HepG2 (cell line): Measurements from ENCODE around the gene HMGN1. TPM values are rescaled to one million over a fixed set of nuclear protein-coding genes. Genes with fewer than 3 reads are reported as not detected.

ENCODE experiments used
- KDM5B ChIP-seq: sonication (generic); formaldehyde crosslinking; IDR thresholded peaks from 2 replicates; pipeline ENCODE4 v1.4.0; 2020; ENCODE audit warnings: missing genetic modification reagents, mild to moderate bottlenecking, borderline replicate concordance
- MTA1 ChIP-seq: sonication (generic); formaldehyde crosslinking; IDR thresholded peaks from 2 replicates; pipeline ENCODE4 v1.4.0; 2020; ENCODE audit warnings: missing genetic modification reagents, mild to moderate bottlenecking, borderline replicate concordance
- NR2F6 ChIP-seq, 2 experiments: IDR thresholded peaks; 2 replicates each; pipeline ENCODE4 v1.6.1; 2016; ENCODE audit warnings: antibody characterized with exemption in 1 of 2, mild to moderate bottlenecking in 1 of 2
- PCBP2 ChIP-seq: fragments of 200-400 bp; formaldehyde crosslinking; optimal IDR thresholded peaks from 2 replicates; pipeline ENCODE3; 2018; ENCODE audit warnings: low read length, low read depth; ENCODE audit not compliant: poor library complexity, severe bottlenecking
- SMARCC2 ChIP-seq: fragments of 450-650 bp; IDR thresholded peaks from 2 replicates; pipeline ENCODE4 v1.6.1; 2017; ENCODE audit warnings: antibody characterized with exemption, mild to moderate bottlenecking
- SP5 ChIP-seq: IDR thresholded peaks from 2 replicates; pipeline ENCODE4 v1.6.1; 2016; ENCODE audit warnings: low read depth, borderline replicate concordance
- TBX2 ChIP-seq: sonication (generic); formaldehyde crosslinking; IDR thresholded peaks from 2 replicates; pipeline ENCODE4 v1.5.0; 2020; ENCODE audit warnings: missing genetic modification reagents, mild to moderate bottlenecking, borderline replicate concordance
- XRCC5 ChIP-seq: fragments of 200-400 bp; formaldehyde crosslinking; optimal IDR thresholded peaks from 2 replicates; pipeline ENCODE3; 2017; ENCODE audit warnings: mild to moderate bottlenecking, low read length
- ZFAT ChIP-seq: sonication (generic); formaldehyde crosslinking; conservative IDR thresholded peaks from 2 replicates; pipeline ENCODE4 v1.8.1; 2023; ENCODE audit warnings: missing genetic modification reagents, inconsistent platforms
- ZNF12 ChIP-seq: sonication (generic); formaldehyde crosslinking; IDR thresholded peaks from 2 replicates; pipeline ENCODE4 v1.5.0; 2020; ENCODE audit warnings: missing genetic modification reagents
- ZNF205 ChIP-seq: IDR thresholded peaks from 2 replicates; pipeline ENCODE4 v1.6.1; 2018; ENCODE audit warnings: missing biosample characterization, missing genetic modification reagents
- ZNF451 ChIP-seq: sonication (generic); formaldehyde crosslinking; IDR thresholded peaks from 2 replicates; pipeline ENCODE4 v1.5.0; 2020; ENCODE audit warnings: mild to moderate bottlenecking, missing genetic modification reagents
- polyA plus RNA-seq, 8 experiments: library from polyadenylated mRNA; depleted of rRNA in 3 of 8; stranded (reverse) in 7 of 8; unstranded in 1 of 8; fragments of >200 nt; fragmentation: Illumina TruSeq in 4 of 8; extraction: Trizol in 4 of 8; gene quantifications; 2 replicates each; pipeline versions ENCODE4 v1.2.1 to v1.2.3, GENCODE V29; 2011 to 2016; ENCODE audit warnings: low read depth in 4 of 8, missing spikeins in 1 of 8, mixed read lengths in 1 of 8; ENCODE audit not compliant: insufficient read depth in 1 of 8
- total RNA-seq, 5 experiments: library from RNA; depleted of rRNA; stranded (reverse); fragments of >200 nt; fragmentation: Illumina TruSeq; extraction: Trizol; gene quantifications; 2 replicates each; pipeline ENCODE4 v1.2.3, GENCODE V29; 2016; ENCODE audit warnings: low read depth in 1 of 5
- TF ChIP-seq, protein P1 (sequence below): sonication (generic); formaldehyde crosslinking; IDR thresholded peaks from 2 replicates; pipeline ENCODE4 v1.4.0; 2020; ENCODE audit warnings: missing genetic modification reagents
- TF ChIP-seq, protein P2 (sequence below): sonication (generic); formaldehyde crosslinking; conservative IDR thresholded peaks from 2 replicates; pipeline ENCODE4 v1.8.0; 2022; ENCODE audit warnings: low read depth, missing genetic modification reagents
- TF ChIP-seq, protein P3 (sequence below): sonication (generic); formaldehyde crosslinking; IDR thresholded peaks from 2 replicates; pipeline ENCODE4 v1.8.0; 2022; ENCODE audit warnings: mild to moderate bottlenecking, missing genetic modification reagents, moderate library complexity
- TF ChIP-seq, protein P4 (sequence below): fragments of 450-650 bp; IDR thresholded peaks from 2 replicates; pipeline ENCODE4 v1.6.1; 2016
- TF ChIP-seq, protein P5 (sequence below): sonication (generic); formaldehyde crosslinking; IDR thresholded peaks from 2 replicates; pipeline ENCODE4 v1.4.0; 2020; ENCODE audit warnings: mild to moderate bottlenecking, missing genetic modification reagents
- TF ChIP-seq, protein P6 (sequence below): sonication (generic); formaldehyde crosslinking; IDR thresholded peaks from 2 replicates; pipeline ENCODE4 v1.4.0; 2020; ENCODE audit warnings: missing genetic modification reagents, mild to moderate bottlenecking, borderline replicate concordance

The HMGN1 gene
- total and polyA plus RNA-seq, 2 of the 13 experiments (the other 11 are each of a cell fraction or from before 2014, with no cell fraction given): 104 to 286 TPM

DNA sequence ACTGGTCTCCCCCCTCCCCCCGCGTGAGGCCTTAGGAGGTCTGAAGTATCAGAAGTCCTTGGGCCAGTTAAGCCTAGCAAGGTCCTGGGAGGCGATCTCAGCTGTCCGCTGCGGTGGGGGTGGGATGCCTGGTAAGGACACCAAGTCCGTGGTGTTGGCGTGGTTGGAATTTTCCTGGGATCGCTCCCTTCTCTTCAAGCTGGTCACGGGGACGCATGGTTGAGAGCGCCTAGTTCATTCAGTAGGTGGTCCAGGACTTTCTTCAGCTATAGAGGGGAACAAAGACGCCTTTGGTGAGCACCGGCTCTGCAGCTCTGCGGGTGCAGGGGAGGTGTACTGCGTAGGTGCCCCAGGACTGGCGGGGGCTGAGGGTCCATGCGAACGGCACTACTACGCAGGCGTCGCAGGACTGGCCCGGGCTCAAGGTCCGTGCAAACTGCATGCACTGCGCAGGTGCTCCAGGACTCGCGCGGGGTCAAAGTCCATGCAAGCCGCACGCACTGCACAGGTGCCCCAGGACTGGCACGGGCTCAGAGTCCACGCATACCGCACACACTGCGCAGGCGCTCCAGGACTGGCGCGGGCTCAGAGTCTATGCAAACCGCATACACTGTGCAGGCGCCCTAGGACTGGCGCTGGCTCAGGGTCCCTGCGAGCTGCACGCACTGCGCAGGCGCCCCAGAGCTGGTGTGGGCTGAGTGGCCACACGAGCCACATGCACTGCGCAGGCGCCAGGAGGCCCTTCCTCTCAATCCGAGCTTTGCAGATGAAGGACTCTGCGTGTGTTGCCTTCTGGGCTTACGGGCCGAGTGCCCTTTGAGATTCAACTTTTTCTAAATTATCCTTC is 36.6 kb upstream of the HMGN1 start (continued):
- TF ChIP-seq, protein P1, sequence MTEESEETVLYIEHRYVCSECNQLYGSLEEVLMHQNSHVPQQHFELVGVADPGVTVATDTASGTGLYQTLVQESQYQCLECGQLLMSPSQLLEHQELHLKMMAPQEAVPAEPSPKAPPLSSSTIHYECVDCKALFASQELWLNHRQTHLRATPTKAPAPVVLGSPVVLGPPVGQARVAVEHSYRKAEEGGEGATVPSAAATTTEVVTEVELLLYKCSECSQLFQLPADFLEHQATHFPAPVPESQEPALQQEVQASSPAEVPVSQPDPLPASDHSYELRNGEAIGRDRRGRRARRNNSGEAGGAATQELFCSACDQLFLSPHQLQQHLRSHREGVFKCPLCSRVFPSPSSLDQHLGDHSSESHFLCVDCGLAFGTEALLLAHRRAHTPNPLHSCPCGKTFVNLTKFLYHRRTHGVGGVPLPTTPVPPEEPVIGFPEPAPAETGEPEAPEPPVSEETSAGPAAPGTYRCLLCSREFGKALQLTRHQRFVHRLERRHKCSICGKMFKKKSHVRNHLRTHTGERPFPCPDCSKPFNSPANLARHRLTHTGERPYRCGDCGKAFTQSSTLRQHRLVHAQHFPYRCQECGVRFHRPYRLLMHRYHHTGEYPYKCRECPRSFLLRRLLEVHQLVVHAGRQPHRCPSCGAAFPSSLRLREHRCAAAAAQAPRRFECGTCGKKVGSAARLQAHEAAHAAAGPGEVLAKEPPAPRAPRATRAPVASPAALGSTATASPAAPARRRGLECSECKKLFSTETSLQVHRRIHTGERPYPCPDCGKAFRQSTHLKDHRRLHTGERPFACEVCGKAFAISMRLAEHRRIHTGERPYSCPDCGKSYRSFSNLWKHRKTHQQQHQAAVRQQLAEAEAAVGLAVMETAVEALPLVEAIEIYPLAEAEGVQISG (CRISPR knock-in tag): peak; percentile 54
- TF ChIP-seq ZFAT (CRISPR knock-in tag) (no peak), XRCC5 (peak; percentile 75), TBX2 (CRISPR knock-in tag) (peak; percentile 86; the same call in 1 of the 2 replicates), ZNF205 (peak; percentile 74), SP5 (CRISPR knock-in tag) (no peak), SMARCC2 (no peak), KDM5B (CRISPR knock-in tag) (peak; percentile 45; the same call in 1 of the 2 replicates), NR2F6 (IDR thresholded peaks at IDR 0.05) (peak; percentile 62; the same call in 1 of the 2 replicates), NR2F6 (CRISPR knock-in tag; IDR thresholded peaks at IDR 0.05) (peak; percentile 85), ZNF451 (peak; percentile 73; the same call in 1 of the 2 replicates), MTA1 (CRISPR knock-in tag) (peak; percentile 84; the same call in 1 of the 2 replicates), ZNF12 (CRISPR knock-in tag) (peak; percentile 83), PCBP2 (no peak)
- TF ChIP-seq, protein P2, sequence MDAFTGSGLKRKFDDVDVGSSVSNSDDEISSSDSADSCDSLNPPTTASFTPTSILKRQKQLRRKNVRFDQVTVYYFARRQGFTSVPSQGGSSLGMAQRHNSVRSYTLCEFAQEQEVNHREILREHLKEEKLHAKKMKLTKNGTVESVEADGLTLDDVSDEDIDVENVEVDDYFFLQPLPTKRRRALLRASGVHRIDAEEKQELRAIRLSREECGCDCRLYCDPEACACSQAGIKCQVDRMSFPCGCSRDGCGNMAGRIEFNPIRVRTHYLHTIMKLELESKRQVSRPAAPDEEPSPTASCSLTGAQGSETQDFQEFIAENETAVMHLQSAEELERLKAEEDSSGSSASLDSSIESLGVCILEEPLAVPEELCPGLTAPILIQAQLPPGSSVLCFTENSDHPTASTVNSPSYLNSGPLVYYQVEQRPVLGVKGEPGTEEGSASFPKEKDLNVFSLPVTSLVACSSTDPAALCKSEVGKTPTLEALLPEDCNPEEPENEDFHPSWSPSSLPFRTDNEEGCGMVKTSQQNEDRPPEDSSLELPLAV (CRISPR knock-in tag): no peak
- TF ChIP-seq, protein P3, sequence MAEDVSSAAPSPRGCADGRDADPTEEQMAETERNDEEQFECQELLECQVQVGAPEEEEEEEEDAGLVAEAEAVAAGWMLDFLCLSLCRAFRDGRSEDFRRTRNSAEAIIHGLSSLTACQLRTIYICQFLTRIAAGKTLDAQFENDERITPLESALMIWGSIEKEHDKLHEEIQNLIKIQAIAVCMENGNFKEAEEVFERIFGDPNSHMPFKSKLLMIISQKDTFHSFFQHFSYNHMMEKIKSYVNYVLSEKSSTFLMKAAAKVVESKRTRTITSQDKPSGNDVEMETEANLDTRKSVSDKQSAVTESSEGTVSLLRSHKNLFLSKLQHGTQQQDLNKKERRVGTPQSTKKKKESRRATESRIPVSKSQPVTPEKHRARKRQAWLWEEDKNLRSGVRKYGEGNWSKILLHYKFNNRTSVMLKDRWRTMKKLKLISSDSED: no peak
- TF ChIP-seq, protein P4, sequence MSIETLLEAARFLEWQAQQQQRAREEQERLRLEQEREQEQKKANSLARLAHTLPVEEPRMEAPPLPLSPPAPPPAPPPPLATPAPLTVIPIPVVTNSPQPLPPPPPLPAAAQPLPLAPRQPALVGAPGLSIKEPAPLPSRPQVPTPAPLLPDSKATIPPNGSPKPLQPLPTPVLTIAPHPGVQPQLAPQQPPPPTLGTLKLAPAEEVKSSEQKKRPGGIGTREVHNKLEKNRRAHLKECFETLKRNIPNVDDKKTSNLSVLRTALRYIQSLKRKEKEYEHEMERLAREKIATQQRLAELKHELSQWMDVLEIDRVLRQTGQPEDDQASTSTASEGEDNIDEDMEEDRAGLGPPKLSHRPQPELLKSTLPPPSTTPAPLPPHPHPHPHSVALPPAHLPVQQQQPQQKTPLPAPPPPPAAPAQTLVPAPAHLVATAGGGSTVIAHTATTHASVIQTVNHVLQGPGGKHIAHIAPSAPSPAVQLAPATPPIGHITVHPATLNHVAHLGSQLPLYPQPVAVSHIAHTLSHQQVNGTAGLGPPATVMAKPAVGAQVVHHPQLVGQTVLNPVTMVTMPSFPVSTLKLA: peak; percentile 75
- TF ChIP-seq, protein P5, sequence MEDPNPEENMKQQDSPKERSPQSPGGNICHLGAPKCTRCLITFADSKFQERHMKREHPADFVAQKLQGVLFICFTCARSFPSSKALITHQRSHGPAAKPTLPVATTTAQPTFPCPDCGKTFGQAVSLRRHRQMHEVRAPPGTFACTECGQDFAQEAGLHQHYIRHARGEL (CRISPR knock-in tag): no peak
- TF ChIP-seq, protein P6, sequence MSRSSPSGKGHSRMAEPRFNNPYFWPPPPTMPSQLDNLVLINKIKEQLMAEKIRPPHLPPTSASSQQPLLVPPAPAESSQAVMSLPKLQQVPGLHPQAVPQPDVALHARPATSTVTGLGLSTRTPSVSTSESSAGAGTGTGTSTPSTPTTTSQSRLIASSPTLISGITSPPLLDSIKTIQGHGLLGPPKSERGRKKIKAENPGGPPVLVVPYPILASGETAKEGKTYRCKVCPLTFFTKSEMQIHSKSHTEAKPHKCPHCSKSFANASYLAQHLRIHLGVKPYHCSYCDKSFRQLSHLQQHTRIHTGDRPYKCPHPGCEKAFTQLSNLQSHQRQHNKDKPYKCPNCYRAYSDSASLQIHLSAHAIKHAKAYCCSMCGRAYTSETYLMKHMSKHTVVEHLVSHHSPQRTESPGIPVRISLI (CRISPR knock-in tag): peak; percentile 12; the same call in 1 of the 2 replicates
